K562 (cell line): Measurements from ENCODE around the gene ATP5F1D. TPM values are rescaled to one million over a fixed set of nuclear protein-coding genes. Genes with fewer than 3 reads are reported as not detected.

Source experiments
- ELF1 ChIP-seq: fragments of 200-800 bp; sonication (Bioruptor generic); IDR thresholded peaks from 2 replicates; pipeline ENCODE4 v1.6.1; 2016; ENCODE audit warnings: missing genetic modification characterization, missing compliant biosample characterization
- ERF ChIP-seq: fragments of 450-650 bp; formaldehyde crosslinking; IDR thresholded peaks from 2 replicates; pipeline ENCODE4 v1.4.0; 2020; ENCODE audit warnings: mild to moderate bottlenecking, mixed read lengths
- ZNF41 ChIP-seq: fragments of 250-450 bp; sonication (Bioruptor Pico); conservative IDR thresholded peaks from 2 replicates; pipeline ENCODE4 v1.4.0; 2020; ENCODE audit warnings: mild to moderate bottlenecking
- ZZZ3 ChIP-seq: fragments of 450-650 bp; IDR thresholded peaks from 2 replicates; pipeline ENCODE4 v1.6.1; 2016; ENCODE audit warnings: antibody characterized with exemption, mild to moderate bottlenecking, moderate library complexity
- polyA plus RNA-seq, 8 experiments: library from polyadenylated mRNA; depleted of rRNA in 4 of 8; stranded (reverse) in 5 of 8; unstranded in 3 of 8; fragments of >200 nt; fragmentation: Nextera tagmentation in 2 of 8; fragmentation: Illumina TruSeq in 1 of 8; extraction: Ambion mirVana in 2 of 8; extraction: Trizol in 1 of 8; gene quantifications; 2 replicates each; pipeline versions ENCODE4 v1.2.1 to v1.2.3, GENCODE V29; 2011 to 2014; ENCODE audit warnings: inconsistent platforms in 1 of 8, missing spikeins in 1 of 8
- total RNA-seq, 7 experiments: library from RNA; depleted of rRNA in 6 of 7; stranded (reverse); fragments of >200 nt in 6 of 7; fragmentation: Illumina TruSeq in 2 of 7; extraction: Trizol in 2 of 7; gene quantifications; 2 replicates each; pipeline versions ENCODE4 v1.2.1 to v1.2.3, GENCODE V29; 2011 to 2021; ENCODE audit warnings: low replicate concordance in 1 of 7
- TF ChIP-seq, protein P1 (sequence below): sonication (generic); formaldehyde crosslinking; IDR thresholded peaks from 2 replicates; pipeline ENCODE4 v1.8.0; 2022; ENCODE audit warnings: mild to moderate bottlenecking, missing genetic modification reagents
- TF ChIP-seq, protein P2 (sequence below): sonication (generic); formaldehyde crosslinking; IDR thresholded peaks from 2 replicates; pipeline ENCODE4 v1.8.1; 2023; ENCODE audit warnings: missing genetic modification reagents, mild to moderate bottlenecking, borderline replicate concordance

Gene ATP5F1D
- total and polyA plus RNA-seq, 9 of the 15 experiments (the other 6 are each of a cell fraction or from before 2014, with no cell fraction given): 3.9 to 409 (median 36.8) TPM

DNA sequence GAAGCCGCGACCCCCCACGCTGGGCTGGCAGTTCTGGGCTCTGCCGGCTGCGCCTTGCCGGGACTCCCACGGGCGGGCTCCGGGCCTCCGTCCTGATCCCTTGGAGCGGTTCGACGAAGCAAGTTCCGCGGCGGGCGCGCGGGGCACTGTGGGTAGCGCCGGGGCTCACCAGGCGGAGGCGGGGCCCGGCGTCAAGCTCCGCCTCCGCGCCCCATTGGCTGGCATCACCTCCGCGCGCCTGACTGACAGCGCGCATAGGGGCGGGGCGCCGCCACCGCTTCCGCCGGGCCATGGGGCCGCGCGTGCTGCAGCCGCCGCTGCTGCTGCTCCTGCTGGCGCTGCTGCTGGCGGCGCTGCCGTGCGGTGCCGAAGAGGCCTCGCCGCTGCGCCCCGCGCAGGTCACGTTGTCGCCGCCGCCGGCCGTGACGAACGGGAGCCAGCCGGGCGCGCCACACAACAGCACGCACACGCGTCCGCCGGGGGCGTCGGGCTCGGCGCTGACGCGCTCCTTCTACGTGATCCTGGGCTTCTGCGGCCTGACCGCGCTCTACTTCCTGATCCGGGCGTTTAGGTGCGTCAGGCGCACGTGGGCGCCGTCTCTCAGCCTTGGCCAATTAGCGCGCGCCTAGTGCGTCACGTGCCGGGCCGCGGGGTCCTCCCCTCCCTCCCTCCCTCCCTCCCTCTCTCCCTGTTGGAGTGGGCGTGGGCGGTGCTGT is 33.9 kb downstream of the ATP5F1D start, which contains the start of gene FAM174C (continued):
- TF ChIP-seq, protein P1, sequence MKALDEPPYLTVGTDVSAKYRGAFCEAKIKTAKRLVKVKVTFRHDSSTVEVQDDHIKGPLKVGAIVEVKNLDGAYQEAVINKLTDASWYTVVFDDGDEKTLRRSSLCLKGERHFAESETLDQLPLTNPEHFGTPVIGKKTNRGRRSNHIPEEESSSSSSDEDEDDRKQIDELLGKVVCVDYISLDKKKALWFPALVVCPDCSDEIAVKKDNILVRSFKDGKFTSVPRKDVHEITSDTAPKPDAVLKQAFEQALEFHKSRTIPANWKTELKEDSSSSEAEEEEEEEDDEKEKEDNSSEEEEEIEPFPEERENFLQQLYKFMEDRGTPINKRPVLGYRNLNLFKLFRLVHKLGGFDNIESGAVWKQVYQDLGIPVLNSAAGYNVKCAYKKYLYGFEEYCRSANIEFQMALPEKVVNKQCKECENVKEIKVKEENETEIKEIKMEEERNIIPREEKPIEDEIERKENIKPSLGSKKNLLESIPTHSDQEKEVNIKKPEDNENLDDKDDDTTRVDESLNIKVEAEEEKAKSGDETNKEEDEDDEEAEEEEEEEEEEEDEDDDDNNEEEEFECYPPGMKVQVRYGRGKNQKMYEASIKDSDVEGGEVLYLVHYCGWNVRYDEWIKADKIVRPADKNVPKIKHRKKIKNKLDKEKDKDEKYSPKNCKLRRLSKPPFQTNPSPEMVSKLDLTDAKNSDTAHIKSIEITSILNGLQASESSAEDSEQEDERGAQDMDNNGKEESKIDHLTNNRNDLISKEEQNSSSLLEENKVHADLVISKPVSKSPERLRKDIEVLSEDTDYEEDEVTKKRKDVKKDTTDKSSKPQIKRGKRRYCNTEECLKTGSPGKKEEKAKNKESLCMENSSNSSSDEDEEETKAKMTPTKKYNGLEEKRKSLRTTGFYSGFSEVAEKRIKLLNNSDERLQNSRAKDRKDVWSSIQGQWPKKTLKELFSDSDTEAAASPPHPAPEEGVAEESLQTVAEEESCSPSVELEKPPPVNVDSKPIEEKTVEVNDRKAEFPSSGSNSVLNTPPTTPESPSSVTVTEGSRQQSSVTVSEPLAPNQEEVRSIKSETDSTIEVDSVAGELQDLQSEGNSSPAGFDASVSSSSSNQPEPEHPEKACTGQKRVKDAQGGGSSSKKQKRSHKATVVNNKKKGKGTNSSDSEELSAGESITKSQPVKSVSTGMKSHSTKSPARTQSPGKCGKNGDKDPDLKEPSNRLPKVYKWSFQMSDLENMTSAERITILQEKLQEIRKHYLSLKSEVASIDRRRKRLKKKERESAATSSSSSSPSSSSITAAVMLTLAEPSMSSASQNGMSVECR: peak; percentile 97
- TF ChIP-seq, protein P2, sequence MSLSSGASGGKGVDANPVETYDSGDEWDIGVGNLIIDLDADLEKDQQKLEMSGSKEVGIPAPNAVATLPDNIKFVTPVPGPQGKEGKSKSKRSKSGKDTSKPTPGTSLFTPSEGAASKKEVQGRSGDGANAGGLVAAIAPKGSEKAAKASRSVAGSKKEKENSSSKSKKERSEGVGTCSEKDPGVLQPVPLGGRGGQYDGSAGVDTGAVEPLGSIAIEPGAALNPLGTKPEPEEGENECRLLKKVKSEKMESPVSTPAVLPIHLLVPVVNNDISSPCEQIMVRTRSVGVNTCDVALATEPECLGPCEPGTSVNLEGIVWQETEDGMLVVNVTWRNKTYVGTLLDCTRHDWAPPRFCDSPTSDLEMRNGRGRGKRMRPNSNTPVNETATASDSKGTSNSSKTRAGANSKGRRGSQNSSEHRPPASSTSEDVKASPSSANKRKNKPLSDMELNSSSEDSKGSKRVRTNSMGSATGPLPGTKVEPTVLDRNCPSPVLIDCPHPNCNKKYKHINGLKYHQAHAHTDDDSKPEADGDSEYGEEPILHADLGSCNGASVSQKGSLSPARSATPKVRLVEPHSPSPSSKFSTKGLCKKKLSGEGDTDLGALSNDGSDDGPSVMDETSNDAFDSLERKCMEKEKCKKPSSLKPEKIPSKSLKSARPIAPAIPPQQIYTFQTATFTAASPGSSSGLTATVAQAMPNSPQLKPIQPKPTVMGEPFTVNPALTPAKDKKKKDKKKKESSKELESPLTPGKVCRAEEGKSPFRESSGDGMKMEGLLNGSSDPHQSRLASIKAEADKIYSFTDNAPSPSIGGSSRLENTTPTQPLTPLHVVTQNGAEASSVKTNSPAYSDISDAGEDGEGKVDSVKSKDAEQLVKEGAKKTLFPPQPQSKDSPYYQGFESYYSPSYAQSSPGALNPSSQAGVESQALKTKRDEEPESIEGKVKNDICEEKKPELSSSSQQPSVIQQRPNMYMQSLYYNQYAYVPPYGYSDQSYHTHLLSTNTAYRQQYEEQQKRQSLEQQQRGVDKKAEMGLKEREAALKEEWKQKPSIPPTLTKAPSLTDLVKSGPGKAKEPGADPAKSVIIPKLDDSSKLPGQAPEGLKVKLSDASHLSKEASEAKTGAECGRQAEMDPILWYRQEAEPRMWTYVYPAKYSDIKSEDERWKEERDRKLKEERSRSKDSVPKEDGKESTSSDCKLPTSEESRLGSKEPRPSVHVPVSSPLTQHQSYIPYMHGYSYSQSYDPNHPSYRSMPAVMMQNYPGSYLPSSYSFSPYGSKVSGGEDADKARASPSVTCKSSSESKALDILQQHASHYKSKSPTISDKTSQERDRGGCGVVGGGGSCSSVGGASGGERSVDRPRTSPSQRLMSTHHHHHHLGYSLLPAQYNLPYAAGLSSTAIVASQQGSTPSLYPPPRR (CRISPR knock-in tag): 0 out of 2 replicates have a peak, but pooled peaks have one; percentile 8
- TF ChIP-seq ERF (CRISPR knock-in tag) (peak; percentile 93), ELF1 (tag) (peak; percentile 98), ZNF41 (0 out of 2 replicates have a peak, but pooled peaks have one; percentile 2), ZZZ3 (no peak)
